Small intestine (tissue), 7 donors: ENCODE results near the gene AK2. TPM values are rescaled to one million over a fixed set of nuclear protein-coding genes. Genes with fewer than 3 reads are reported as not detected.
"Not testable (repeated sequence)": the region's sequence is repeated elsewhere in the genome, so short reads cannot be mapped to it uniquely, and the experiment has no call there.

Experiments
- DNase-seq, 2 donors: peaks; one replicate each; pipeline versions ENCODE4 v3.0.0 to v3.0.0-alpha.2; 2013
- FAIRE-seq: peaks from 2 replicates; lab custom pipeline; 2012; peaks lifted over from hg19 to GRCh38; lab: Jason Lieb, UNC
- H3K27ac ChIP-seq, 3 donors: one replicate each; pipeline ENCODE4 v1.5.1; 2013; ENCODE audit warnings: low read length in 2 of 3, mild to moderate bottlenecking in 2 of 3, control low read depth in 1 of 3, inconsistent platforms in 1 of 3, low read depth in 1 of 3, moderate library complexity in 1 of 3
- H3K27me3 ChIP-seq, 3 donors: one replicate each; pipeline ENCODE4 v1.6.1; 2013; ENCODE audit warnings: low read length in 3 of 3, inconsistent platforms in 1 of 3; ENCODE audit not compliant: control insufficient read depth in 3 of 3, insufficient read depth in 3 of 3
- H3K36me3 ChIP-seq, 3 donors: one replicate each; pipeline ENCODE4 v1.6.1; 2013; ENCODE audit warnings: low read length in 3 of 3, inconsistent platforms in 1 of 3, low read depth in 1 of 3, mild to moderate bottlenecking in 1 of 3, moderate library complexity in 1 of 3; ENCODE audit not compliant: control insufficient read depth in 3 of 3, insufficient read depth in 2 of 3
- H3K4me1 ChIP-seq, 3 donors: one replicate each; pipeline ENCODE4 v1.6.1; 2013; ENCODE audit warnings: low read length in 2 of 3, inconsistent platforms in 1 of 3, low read depth in 1 of 3, mild to moderate bottlenecking in 1 of 3, moderate library complexity in 1 of 3; ENCODE audit not compliant: control insufficient read depth in 3 of 3, insufficient read depth in 2 of 3
- H3K4me3 ChIP-seq, 3 donors: one replicate each; pipeline ENCODE4 v1.5.1; 2013; ENCODE audit warnings: low read length in 3 of 3, control low read depth in 1 of 3, inconsistent platforms in 1 of 3, low read depth in 1 of 3, mild to moderate bottlenecking in 1 of 3, moderate library complexity in 1 of 3
- H3K9me3 ChIP-seq, 2 donors: one replicate each; pipeline ENCODE4 v1.6.1; 2013; ENCODE audit warnings: low read depth in 1 of 2, low read length in 1 of 2; ENCODE audit not compliant: control insufficient read depth in 2 of 2, insufficient read depth in 1 of 2
- WGBS, 3 donors: extraction: QIAGEN DNeasy Blood & Tissue Kit; methylation state at CpG; one replicate each; pipeline ENCODE4 v1.1.7; 2013; 5-methylcytosine and 5-hydroxymethylcytosine counted together
- polyA plus RNA-seq, 4 donors: library from polyadenylated mRNA; stranded (reverse) in 3 of 4; unstranded in 1 of 4; fragments of 200-250 nt in 3 of 4; fragments of 120-200 nt in 1 of 4; gene quantifications; one replicate each; pipeline versions ENCODE4 v1.2.1 to v1.2.3, GENCODE V29; 2013
- donor health status: healthy with polysubstance abuse.
- donor health status: control.
- donor health status: control.
- donor health status: Bipolar disorder and iron deficiency.
- donor health status: healthy.

The AK2 gene
- polyA plus RNA-seq, 4 donors = 180 to 210 (median 205) TPM

- Histone ChIP-seq H3K4me3 (no peak overlapping the region), H3K4me1 (peaks cover 0 to 14% (median 0%) of the 10 kb centered on the region in 3 donors), H3K36me3 (no peaks in the 10 kb centered on the region), H3K27ac (no peak overlapping the region), H3K9me3 (peaks cover 0 to 2% of the 10 kb centered on the region in 2 donors), H3K27me3 (no peaks in the 10 kb centered on the region)
- WGBS, 3 donors = 91 to 95% (median 91%) methylated on average over 4 of the region's 4 CpGs
- no peak for FAIRE-seq
- DNase-seq = no peak
Observed at GRCh38 chr1:32978854-32979253, 57.8 kb downstream of the AK2 start.

DNA sequence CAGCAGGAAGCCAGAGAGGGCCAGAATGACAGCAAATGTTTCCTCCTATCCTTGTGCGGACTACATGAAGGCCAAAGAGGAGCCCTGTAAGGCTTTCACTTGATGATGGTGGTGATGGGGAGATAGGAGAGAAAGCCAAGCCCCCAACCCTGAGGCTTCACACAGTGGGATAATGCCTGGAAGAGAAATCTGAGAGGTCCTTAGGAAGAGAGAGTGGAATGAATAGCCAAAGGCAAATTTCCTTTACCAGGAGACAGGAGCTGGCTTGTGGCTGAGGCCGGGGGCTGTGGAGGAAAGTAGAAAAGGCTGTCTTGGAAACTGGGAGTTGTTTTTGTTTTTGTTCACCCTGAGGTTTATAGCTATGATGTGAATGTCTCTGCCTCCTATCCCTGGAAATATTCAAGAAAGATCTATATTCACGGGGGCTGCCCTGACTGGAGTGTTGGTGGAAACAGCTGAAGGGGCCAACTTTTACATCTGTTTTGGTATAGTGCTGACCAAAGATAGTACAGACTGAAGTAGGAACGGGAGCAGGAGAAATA, 59.1 kb downstream of the AK2 start:
- no peaks in the 10 kb centered on the region for H3K36me3 ChIP-seq
- H3K27me3 ChIP-seq = peaks cover 0 to 3% (median 0%) of the 10 kb centered on the region in 3 donors
- no peak for FAIRE-seq
- H3K27ac ChIP-seq = no peak overlapping the region
- no peak overlapping the region for H3K4me3 ChIP-seq
- H3K9me3 ChIP-seq = peaks cover 0 to 2% of the 10 kb centered on the region in 2 donors
- DNase-seq = no peak
- WGBS, 3 donors = 82 to 90% (median 90%) methylated on average over 4 of the region's 4 CpGs
- peaks cover 0 to 14% (median 0%) of the 10 kb centered on the region in 3 donors for H3K4me1 ChIP-seq

GRCh38 chr1:32975055-32975454, 61.6 kb downstream of the AK2 start:
- WGBS, 3 donors = 80 to 96% (median 87%) methylated on average over 16 to 24 of the region's 30 CpGs
- not testable (repeated sequence) for DNase-seq, FAIRE-seq, H3K4me3 ChIP-seq, H3K4me1 ChIP-seq, H3K9me3 ChIP-seq, H3K36me3 ChIP-seq, H3K27ac ChIP-seq
- peaks cover 0 to 17% (median 0%) of the 10 kb centered on the region in 3 donors for H3K27me3 ChIP-seq

- not testable (repeated sequence) for H3K4me1 ChIP-seq, H3K27ac ChIP-seq, DNase-seq, FAIRE-seq, H3K9me3 ChIP-seq, H3K36me3 ChIP-seq
- peak overlapping the region in 1 of 3 donors; percentile 44 for H3K4me3 ChIP-seq
- WGBS, 3 donors = 13 to 46% (median 36%) methylated on average over 2 to 4 of the region's 6 CpGs
- H3K27me3 ChIP-seq = peaks cover 0 to 17% (median 0%) of the 10 kb centered on the region in 3 donors
Observed at GRCh38 chr1:32973458-32973857, 63.2 kb downstream of the AK2 start.

GRCh38 chr1:32972814-32973428, 63.8 kb downstream of the AK2 start:
- 2 to 5% (median 3%) methylated on average over 53 to 58 of the region's 58 CpGs for WGBS, 3 donors
- no peaks in the 10 kb centered on the region for H3K36me3 ChIP-seq
- peak overlapping the region; percentile 26 to 47 (median 44) for H3K4me3 ChIP-seq
- H3K4me1 ChIP-seq = no peaks in the 10 kb centered on the region
- H3K27ac ChIP-seq = no peak overlapping the region
- H3K9me3 ChIP-seq = no peaks in the 10 kb centered on the region
- DNase-seq = peak; percentile 46 to 75
- no peak for FAIRE-seq
- H3K27me3 ChIP-seq = peaks cover 0 to 17% (median 0%) of the 10 kb centered on the region in 3 donors

DNA sequence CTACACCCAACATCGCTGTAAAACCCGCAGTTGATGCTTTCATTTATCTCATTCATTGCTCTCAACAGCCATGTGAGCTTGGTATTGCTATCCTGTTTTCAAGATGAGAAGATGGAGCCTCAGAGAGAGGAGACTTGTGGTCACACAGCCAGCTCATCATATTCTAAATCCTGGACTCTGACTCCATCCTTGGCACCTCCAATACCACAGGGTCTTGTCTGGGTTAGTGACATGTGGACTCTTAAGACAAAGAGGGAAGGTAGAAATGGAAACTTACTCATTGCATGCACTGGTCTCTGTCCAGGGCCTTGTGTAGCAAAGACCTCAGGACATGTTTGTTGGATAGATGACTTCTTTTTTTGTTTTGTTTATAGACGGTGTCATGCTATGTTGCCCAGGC, 65.1 kb downstream of the AK2 start:
- 90 to 95% (median 93%) methylated on average over 3 of the region's 3 CpGs for WGBS, 3 donors
- Histone ChIP-seq H3K9me3 (no peaks in the 10 kb centered on the region), H3K4me3 (no peak overlapping the region), H3K4me1 (no peaks in the 10 kb centered on the region), H3K36me3 (no peaks in the 10 kb centered on the region), H3K27me3 (peaks cover 0 to 17% (median 0%) of the 10 kb centered on the region in 3 donors), H3K27ac (no peak overlapping the region)
- FAIRE-seq (no peak), DNase-seq (no peak)

- 92 to 96% (median 94%) methylated on average over 1 of the region's 1 CpG for WGBS, 3 donors
- FAIRE-seq = no peak
- no peak for DNase-seq
- H3K36me3 ChIP-seq = no peaks in the 10 kb centered on the region
- H3K27ac ChIP-seq = no peak overlapping the region
- peaks cover 0 to 17% (median 0%) of the 10 kb centered on the region in 3 donors for H3K27me3 ChIP-seq
- no peak overlapping the region for H3K4me3 ChIP-seq
- no peaks in the 10 kb centered on the region for H3K4me1 ChIP-seq
- H3K9me3 ChIP-seq = no peaks in the 10 kb centered on the region
Observed at GRCh38 chr1:32971156-32971555, 65.5 kb downstream of the AK2 start.

DNA sequence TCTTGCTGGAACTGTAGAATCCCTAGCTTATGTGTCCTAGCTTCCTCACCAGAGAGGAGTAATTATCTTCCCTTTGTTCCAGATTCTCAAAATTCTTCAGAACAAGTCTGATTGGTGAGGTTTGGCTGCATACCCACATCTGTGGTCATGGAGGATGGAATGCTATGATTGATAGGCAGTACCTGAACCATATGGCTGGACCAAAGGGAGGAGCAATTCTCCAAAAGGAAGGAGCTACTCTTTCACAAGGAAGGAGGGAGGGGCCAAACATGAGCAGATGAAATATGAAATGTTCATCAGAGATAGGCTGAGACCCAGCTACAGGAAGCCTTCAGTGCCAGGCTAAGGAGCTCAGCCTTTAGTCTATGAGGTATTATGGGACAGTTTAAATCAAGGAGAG, 67.1 kb downstream of the AK2 start:
- Histone ChIP-seq H3K9me3 (no peaks in the 10 kb centered on the region), H3K27ac (no peak overlapping the region), H3K4me1 (no peaks in the 10 kb centered on the region), H3K4me3 (no peak overlapping the region), H3K36me3 (no peaks in the 10 kb centered on the region), H3K27me3 (peaks cover 0 to 17% (median 0%) of the 10 kb centered on the region in 3 donors)
- DNase-seq (no peak), FAIRE-seq (no peak)
